Suprapubic skin (tissue), 4 donors: Measurements from ENCODE around the gene MOB1A.

Experiments used
- CTCF ChIP-seq, 2 donors: fragments of 200-600 bp in 1 of 2; fragments of 450-650 bp in 1 of 2; sonication (generic) in 1 of 2; IDR thresholded peaks; one replicate each; pipeline ENCODE4 v1.5.1; 2016 to 2019; ENCODE audit warnings: antibody characterized with exemption in 2 of 2, mild to moderate bottlenecking in 1 of 2, moderate library complexity in 1 of 2
- EP300 ChIP-seq: sonication (generic); formaldehyde crosslinking; IDR thresholded peaks from one replicate; pipeline ENCODE4 v1.6.1; 2017; ENCODE audit warnings: antibody characterized with exemption
- POLR2A ChIP-seq, 2 donors: fragments of 450-650 bp; IDR thresholded peaks; one replicate each; pipeline ENCODE4 v1.6.1; 2017; ENCODE audit warnings: antibody characterized with exemption in 2 of 2, mild to moderate bottlenecking in 2 of 2, moderate library complexity in 2 of 2
- POLR2AphosphoS5 ChIP-seq, 3 donors: sonication (generic); formaldehyde crosslinking; IDR thresholded peaks; one replicate each; pipeline ENCODE4 v1.6.1; 2017; ENCODE audit warnings: antibody characterized with exemption in 3 of 3

GRCh38 chr2:74174909-74175308 is 3.8 kb downstream of the MOB1A start:
- TF ChIP-seq POLR2AphosphoS5 (IDR thresholded peaks at IDR 0.05) (no peak), POLR2A (IDR thresholded peaks at IDR 0.05) (no peak), CTCF (IDR thresholded peaks at IDR 0.05) (no peak), EP300 (no peak)
